Esophagus squamous epithelium (tissue), 4 donors: Measurements from ENCODE around the gene NARS2.

ENCODE experiments used
- POLR2A ChIP-seq, 4 donors: fragments of 450-650 bp; IDR thresholded peaks; one replicate each; pipeline ENCODE4 v1.6.1; 2017; ENCODE audit warnings: antibody characterized with exemption in 4 of 4, mild to moderate bottlenecking in 4 of 4, moderate library complexity in 3 of 4
- TF ChIP-seq, protein P1 (sequence below), 6 experiments: fragments of 450-650 bp in 4 of 6; fragments of 200-600 bp in 2 of 6; sonication (generic) in 2 of 6; IDR thresholded peaks; one replicate each; pipeline ENCODE4 v1.5.1; 2016 to 2019; ENCODE audit warnings: antibody characterized with exemption in 6 of 6, mild to moderate bottlenecking in 4 of 6, moderate library complexity in 4 of 6

GRCh38 chr11:78564490-78565467 lies 9.9 kb downstream of the NARS2 start:
- TF ChIP-seq, protein P1, sequence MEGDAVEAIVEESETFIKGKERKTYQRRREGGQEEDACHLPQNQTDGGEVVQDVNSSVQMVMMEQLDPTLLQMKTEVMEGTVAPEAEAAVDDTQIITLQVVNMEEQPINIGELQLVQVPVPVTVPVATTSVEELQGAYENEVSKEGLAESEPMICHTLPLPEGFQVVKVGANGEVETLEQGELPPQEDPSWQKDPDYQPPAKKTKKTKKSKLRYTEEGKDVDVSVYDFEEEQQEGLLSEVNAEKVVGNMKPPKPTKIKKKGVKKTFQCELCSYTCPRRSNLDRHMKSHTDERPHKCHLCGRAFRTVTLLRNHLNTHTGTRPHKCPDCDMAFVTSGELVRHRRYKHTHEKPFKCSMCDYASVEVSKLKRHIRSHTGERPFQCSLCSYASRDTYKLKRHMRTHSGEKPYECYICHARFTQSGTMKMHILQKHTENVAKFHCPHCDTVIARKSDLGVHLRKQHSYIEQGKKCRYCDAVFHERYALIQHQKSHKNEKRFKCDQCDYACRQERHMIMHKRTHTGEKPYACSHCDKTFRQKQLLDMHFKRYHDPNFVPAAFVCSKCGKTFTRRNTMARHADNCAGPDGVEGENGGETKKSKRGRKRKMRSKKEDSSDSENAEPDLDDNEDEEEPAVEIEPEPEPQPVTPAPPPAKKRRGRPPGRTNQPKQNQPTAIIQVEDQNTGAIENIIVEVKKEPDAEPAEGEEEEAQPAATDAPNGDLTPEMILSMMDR (IDR thresholded peaks at IDR 0.05): peak; percentile 21 to 83 (median 72)
- no peak for TF ChIP-seq POLR2A (IDR thresholded peaks at IDR 0.05)
